HG03135 (cell line): ENCODE measurements around the gene PTPRN.
"Not testable (repeated sequence)": the region's sequence is repeated elsewhere in the genome, so short reads cannot be mapped to it uniquely, and the experiment has no call there.

Experiments
- ATAC-seq: cut with Tn5 transposase; IDR thresholded peaks from one replicate; pipeline ENCODE4 v1.9.1; 2021; ENCODE audit warnings: mild to moderate bottlenecking, moderate library complexity; ENCODE audit not compliant: unreplicated experiment

Gene PTPRN

DNA sequence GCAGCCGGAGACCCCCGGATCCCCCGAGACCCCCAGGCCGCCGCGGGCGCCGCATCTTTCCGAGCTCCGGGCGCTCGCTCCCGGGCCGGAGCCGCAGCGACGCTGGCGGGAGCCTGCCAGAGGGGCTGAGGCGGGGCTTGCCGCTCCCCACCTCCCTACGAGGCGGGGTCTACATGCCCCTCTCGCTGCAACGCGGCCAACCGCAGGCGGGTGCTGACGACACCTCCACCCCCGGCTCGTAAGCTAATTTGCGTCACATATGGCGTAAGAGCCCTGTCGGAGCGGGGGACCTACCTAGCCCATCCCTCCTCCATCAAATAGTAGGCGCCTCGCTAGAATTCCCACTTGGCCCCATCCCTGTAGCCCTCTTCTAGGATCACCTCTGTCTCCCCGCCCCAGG lies at the start of gene PTPRN:
Gene PTPRN, minus strand, starts transcription at position 124 of the 400 bp plus-strand sequence. Its CDS starts 69 bp downstream, at position 55.
- ATAC-seq: no peak

DNA sequence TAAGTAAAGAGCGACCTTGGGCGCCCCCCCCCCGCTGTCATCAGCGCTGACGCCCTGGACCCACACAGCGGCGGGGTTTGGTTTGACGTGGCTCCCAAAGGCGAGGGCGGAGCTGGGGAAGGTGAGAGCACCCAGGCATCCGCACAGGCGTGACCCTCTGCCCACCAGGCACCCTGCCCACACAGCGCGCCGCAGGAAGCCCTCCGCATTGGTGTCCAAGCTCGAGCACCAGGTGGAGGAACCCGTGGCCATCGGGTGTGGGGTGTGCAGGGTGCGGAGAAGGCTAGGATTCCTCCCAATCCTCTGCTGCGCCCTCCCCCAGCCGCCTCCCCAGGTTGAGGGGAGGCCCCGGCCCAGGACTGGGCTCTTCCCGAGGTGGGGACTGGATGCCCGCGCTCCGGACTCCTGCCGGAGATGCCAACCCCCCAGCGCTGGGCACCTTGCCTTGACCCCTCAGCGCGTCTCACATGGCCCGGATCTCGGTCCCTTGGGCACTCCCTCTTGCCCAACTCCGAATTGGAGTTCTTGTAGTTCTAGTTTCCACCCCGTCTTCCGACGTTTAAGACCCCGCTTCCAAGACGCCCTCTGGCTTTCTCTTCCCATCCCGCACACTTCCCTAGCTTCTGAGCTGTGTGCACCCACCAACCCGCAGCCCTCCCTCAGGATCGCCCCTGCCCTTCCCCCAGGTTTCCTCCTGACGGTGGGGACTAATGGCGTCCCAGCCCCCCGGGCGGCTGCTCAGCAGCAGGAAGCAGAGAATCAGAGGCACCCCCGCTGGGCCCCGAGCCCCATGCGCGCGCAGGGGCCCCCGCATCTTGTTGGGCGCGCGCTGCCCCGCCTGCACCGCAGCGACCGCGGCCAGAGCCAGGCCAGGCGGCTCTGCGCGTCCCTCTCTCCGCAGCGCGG lies 49.2 kb upstream of the PTPRN start:
- no peak for ATAC-seq

DNA sequence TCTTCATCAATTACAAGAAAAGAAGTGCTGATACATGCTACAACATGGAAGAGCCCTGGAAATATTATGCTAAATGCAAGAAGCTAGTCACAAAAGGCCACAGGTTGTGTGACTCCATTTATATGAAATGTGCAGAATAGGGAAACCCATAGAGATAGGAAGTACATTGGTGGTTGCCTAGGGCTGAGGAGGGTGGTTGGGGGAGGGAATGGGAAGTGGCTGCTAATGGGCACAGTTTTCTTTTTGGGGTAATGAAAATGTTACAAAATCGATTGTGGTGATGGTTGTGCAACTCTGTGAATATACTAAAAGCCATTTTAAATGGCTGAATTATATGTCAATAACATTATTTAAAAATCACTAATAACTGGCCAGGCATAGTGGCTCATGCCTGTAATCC lies 47.6 kb upstream of the PTPRN start:
- ATAC-seq: no peak

DNA sequence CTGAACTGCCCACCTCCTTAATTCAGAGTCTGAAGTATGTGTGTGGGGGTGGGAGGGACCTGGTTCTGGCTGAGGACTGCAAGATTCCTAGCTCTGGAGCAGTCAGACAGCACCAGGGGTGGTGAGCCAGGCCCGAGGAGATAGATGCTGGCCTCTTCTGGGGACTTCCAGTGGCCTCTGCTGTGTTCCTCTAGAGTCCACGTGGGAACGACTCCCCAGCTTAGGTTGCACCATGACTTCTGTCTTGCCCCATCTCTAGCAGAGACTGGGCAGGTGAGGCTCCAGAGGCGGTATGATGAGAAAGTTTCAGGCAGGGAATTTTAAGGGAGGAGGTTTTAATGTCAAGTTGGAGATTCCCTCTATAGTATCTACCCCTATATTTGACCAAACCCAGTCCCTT lies 45.4 kb upstream of the PTPRN start:
- no peak for ATAC-seq

DNA sequence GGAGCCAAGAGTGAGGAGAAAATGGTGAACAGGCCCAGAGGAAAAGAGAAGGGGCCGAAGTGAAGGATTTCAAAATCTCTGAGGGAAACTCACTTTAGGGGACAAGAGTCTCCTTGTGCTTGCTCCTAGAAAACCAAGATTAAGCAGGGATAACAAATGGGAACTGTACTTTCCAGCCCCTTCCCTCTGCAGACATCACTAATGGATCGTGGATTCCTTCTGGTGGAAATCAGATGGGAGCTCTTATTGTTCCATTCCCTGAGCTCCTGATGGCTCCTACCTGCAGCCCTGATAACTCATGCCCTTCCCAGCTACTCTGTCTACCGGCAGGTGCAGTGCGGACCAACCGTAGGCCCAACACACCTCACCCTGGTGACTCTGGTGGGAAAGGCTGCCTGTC lies 43.9 kb upstream of the PTPRN start:
- no peak for ATAC-seq

DNA sequence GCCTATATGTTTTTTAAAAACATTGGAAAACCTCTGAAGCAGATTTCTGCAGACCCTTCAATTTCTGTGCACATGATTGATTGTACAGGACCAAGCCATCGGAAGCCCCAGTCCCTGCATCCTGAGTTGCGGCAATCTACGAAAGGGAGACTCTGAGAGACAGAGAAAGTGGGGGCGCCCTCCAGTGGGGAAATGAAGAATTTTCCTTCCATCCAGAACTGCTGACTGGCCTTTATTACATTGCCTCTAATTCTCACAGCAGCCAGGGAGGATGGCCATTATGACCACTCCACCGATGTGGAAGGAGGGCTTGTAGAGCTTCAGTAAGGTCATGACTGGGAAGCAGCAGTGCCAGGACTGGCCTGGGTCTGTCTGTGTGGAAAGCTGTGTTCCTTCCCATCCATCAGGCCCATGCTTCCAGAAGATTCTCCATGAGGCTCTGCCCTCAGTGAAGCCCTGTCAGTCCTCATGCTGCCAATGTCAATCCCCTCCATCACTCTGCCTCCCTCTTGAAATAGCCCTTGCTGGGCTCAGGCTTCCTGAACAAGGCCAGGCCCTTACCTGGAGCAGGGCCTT lies 43.3 kb upstream of the PTPRN start:
- no peak for ATAC-seq

DNA sequence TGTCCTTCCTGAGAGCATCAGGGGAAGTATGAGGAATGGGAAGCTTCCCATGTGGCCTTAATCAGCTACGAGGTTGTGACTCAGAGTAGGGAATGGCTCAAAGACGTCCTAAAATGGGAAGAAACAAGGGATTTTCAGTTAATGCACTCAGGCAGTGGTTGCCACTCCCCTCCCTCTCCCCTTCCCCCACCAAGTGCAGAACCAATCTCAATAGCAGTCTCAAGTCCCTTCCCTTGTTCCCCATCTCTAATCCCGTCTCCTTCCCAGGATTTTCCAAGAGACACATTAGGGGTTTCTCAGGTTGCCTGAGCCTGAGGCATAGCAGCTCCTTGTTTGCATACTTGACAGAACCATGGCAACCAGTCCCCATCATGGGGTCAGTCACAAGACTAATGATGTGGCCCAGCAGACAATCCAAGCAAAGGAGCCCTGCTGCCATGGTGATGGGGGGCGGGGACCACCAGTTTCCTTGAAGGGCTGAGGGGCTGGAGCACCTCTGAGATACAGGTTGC lies 41.6 kb upstream of the PTPRN start:
- ATAC-seq: no peak

DNA sequence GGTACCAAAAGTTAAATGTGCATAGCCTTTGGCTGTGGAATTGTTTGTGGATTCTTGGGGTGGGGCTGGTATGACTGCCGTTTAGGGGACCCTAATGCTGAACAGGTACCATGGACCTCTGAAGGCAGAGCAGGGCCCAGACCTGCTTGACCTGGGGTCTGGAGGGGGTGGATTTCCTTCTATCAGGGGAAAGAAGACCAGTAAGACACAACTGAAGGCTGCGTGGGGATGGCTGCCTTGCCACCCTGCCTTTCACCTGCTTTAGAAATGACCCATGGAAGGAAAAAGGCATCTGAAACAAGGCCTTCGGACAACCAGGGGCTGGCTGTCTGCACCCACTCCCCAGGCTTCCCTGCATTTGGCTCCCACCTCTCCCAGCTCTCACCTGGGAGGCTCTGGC lies 41.0 kb upstream of the PTPRN start:
- ATAC-seq: no peak

DNA sequence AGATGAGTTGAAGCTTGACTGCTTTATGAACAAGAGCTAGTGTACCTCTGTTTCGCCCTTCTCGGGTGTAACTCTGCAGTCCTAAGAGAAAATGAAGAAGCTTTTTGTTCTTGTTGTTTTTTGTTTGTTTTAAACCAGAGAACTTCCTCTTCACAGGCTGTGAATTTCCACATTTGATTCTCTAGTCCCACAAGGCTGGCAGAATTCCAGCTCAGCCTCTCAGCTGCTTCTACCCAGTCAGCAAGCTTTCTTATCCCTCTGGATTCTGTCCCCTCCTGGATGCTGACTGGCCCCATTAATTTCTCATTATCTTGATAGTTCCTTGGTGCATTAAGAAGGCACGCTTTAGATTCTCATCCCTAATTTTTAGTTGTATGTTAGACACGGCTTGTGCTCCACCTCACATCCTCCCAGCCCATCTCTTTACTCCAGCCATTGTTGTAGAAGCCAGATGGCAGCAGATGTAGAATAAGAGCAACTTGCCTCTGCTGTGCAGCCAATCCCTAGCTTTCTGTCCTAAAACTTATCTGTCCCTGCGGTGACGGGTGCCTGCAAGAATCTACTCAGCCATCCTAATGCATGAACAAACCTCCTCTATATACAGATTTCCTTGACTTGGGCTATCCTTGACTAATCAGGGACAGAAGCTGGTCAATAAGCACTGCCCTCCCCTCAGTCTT lies 35.7 kb upstream of the PTPRN start:
- no peak for ATAC-seq

DNA sequence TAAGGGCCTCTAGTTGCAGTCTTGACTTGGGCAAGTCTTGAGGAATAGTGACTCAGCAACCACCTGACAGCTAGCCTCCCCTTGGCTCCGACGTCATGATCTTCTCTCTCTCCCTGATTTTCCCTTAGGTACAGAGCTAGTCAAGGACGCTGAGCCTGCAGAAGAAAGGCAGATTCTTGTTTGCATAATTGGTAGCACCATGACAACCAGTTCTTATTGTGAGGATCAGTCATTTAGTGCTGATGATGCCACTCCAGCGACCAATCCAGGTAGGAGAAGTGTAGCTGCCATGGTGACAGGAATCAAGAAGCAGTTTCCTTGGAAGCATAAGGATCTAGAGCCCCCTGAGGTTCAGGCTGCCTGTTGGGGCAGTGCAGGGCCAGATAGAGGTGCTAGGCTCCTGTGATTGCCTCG lies 26.2 kb upstream of the PTPRN start:
- no peak for ATAC-seq

DNA sequence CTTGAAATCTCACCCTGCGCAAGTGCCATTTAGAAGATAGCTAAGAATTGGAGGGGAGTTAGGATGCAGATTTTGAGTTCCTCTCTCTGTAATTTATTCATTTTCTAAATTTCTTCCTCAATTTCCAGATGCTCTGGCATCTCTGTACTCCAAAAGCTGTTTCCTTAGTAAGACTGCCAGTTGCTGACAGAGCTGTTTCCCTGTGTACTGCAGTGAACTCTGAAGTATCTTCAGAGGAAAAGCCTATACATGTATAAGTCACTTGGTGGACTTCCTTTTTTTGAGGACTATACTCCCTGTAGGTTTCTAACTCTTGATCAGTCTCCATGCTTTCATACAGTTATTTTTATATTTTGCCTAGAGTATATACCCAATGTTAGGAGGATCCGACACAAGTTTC lies 24.9 kb upstream of the PTPRN start:
- ATAC-seq: no peak

DNA sequence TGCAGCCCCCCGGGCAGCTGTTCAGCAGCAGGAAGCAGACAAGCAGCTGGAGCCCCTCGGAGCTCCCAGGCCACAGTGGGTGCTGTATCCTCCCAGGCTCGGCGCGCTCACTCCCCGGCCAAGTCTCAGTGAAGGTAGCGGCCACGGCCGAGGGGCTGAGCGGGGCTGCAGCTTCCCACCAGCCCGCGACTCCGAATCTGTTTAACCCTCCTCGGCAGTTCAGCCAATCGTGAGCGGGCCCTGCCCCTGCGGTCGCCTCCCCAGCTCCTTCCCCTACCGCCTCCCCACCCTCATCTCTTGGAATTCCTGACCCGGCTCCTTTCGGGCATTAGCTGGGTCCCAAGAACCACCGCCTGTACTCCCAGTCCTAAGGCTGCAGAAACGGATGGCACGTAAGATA lies 23.3 kb upstream of the PTPRN start, which contains the start of gene RESP18:
Gene RESP18, minus strand, starts transcription at position 203 of the 400 bp plus-strand sequence.
- ATAC-seq: no peak

DNA sequence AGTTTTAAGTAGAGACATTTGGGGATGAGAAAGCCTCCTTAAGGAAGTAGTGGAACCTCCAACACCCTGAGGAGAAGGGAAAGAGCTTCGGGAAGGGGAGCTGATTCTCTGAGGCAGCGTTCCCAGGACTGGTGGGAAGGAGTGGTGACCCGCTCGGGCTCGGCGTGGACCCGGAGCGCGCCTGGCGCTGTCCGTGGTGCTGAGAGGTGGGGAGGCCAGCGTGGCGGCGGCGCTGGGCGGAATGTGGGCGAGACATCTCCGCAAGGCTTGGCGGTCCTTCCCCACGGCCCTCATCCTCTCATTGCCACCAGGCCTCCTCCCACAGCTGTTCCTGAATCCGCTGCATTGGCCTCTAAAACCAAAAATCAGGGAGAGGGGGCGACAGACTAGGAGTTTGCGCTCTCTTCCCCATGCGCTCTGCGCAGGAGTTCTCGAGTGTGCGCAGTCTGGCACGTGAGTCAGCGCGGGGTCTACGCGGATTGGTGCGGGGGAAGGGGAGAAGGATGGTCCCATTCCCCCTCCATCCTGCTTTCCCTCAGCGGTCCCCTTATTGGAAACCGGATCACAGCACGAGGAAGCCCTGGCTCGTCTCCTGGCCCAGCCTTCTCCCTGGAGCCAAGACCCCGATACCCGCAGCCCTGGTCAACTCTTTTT lies 22.5 kb upstream of the PTPRN start:
- no peak for ATAC-seq

DNA sequence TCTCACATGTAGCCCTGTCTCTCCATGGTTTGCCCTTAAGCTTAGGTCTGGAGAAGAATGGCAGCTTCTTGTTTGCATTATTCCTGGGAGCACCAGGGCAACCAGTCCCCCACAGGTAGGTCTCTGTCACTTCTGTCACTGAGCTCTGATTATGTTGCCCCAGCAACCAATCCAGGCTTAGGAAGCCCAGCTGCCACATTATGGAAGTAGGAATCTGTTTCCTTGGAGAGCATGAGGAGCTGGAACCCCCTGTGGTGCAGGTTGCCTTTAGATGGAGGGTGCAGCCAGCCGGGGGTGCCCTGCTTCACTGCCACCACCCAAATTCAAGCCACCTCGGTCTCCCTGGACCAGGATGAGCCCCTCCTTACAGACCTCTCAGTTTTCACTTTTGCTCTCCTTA lies 18.5 kb upstream of the PTPRN start:
- no peak for ATAC-seq

DNA sequence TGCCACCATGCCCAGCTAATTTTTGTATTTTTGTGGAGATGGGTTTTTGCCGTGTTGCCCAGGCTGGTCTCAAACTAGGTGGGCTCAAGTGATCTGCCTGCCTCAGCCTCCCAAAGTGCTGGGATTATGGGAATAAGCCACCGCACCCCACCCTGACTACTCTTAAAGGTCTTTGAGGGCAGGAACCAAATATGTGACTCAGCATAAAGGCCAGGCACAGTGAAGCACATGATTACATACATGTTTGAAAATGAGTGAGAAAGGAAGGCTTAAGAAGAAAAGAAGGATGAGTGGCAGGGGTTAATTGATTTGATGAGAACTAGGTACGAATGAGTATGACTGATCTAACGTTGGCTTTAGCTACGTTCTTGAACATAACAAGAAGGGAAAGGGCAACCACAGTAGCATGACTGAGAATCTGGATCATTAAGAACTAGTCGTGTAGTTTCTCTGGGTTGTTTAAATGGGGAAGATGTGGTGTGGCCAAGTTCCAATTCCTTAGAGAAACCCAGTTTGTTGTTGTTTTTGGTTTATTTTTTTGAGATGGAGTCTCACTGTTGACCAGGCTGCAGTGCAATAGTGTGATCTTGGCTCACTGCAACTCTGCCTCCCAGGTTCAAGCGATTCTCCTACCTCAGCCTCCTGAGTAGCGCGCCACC lies 16.6 kb upstream of the PTPRN start:
- no peak for ATAC-seq

DNA sequence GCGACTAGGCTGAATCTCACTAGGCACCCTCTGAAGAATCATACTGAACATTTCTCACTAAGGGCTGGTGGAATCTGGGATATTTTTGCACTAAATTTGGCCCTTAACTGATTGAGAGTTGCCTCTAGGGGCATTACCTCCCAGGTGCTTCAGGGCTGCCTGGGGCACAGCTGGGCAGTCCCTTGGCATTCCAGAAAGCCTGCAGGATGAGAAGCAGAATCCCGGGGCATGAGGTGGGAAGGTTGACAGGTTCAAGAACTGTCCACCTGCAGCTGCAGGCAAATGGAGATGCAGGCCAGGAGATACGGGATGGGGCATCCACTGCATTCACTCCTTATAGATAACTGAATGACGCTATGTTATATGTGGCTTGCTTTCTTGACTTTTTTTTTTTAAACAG lies 15.9 kb upstream of the PTPRN start:
- ATAC-seq: no peak

DNA sequence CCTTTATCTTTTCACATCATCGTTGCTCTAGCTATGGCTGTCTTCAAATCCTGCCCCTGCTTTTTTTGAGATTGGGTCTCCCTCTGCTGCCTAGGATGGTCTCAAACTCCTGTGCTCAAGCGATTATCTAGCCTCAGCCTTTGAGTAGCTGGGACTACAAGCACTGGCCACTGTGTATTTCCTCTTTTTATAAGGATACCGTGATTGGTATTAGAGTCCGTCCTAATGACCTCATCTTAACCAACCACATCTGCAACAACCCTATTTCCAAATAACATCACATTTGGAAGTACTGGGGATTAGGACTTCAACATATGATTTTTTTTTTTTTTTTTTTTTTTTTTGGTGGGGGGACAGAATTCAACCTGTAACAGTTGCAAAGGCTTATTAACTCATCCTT lies 14.2 kb upstream of the PTPRN start:
- ATAC-seq: no peak

DNA sequence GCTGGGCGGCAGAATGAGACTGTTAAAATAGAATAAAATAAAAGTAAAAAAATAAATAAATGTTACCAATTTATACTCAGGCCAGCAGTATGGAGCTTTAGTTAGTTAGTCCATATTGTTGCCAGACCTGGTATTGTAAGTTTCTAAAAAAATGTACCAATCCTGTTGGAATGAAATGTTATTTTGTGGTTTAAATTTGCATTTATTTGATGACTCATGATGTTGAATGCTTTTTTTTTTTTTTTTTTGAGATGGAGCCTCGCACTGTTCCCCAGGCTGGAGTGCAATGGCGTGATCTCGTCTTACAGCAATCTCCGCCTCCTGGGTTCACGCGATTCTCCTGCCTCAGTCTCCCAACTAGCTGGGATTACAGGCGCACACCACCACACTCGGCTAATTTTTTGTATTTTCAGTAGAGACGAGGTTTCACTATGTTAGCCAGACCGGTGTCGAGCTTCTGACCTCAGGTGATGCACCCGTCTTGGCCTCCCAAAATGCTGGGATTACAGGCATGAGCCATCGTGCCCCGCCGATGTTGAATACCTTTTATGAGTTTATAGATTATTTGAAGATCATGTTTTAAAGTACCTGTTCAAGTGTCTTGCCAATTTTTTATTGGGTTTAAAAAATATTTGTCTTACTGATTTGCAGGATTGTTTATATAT lies 5.7 kb upstream of the PTPRN start:
- ATAC-seq: no peak

DNA sequence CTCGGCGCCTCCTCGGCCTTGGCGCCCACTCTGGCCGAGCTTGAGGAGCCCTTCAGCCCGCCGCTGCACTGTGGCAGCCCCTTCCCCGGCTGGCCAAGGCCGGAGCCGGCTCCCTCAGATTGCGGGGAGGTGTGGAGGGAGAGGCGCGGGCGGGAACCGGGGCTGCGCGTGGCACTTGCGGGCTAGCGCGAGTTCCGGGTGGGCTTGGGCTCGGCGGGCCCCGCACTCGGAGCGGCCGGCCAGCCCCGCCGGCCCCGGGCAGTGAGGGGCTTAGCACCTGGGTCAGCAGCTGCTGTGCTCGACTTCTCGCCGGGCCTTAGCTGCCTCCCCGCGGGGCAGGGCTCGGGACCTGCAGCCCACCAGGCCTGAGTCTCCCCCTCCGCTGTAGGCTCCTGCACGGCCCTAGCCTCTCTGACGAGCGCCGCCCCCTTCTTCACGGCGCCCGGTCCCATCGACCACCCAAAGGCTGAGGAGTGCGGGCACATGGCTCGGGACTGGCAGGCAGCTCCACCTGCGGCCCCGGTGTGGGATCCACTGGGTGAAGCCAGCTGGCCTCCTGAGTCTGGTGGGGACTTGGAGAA lies 3.6 kb upstream of the PTPRN start:
- not testable (repeated sequence) for ATAC-seq
